IPS-NIHi11 (cell line): ENCODE measurements around the gene SEC24D.
"Not testable (repeated sequence)": the region's sequence is repeated elsewhere in the genome, so short reads cannot be mapped to it uniquely, and the experiment has no call there.

ENCODE experiments used
- DNase-seq: peaks from one replicate; pipeline ENCODE4 v3.0.0; 2012; ENCODE audit warnings: mixed read lengths, low spot score

SEC24D gene

GRCh38 chr4:118810991-118811764 is 24.7 kb downstream of the SEC24D start:
- DNase-seq: no peak

- DNase-seq: no peak
Measured at GRCh38 chr4:118807659-118808058, 28.3 kb downstream of the SEC24D start.

DNA sequence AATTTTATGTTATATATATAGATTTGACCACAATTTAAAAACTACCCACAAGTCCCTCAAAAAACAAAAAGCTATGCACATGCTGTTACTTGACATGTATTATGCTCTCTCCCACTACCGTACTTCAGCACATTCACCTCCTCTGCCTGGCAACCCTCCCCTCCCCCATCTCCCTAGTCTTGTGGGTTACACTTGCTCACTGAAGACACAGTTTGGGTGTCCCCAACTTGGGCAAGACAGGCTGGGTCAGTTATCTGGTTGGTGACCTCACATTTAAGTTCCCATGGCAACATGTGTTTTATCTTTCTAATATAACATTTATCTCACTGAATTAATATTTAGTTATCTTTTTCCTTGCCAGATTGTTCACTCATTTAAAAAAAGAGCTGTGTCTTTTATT is 32.7 kb downstream of the SEC24D start:
- DNase-seq: no peak

DNA sequence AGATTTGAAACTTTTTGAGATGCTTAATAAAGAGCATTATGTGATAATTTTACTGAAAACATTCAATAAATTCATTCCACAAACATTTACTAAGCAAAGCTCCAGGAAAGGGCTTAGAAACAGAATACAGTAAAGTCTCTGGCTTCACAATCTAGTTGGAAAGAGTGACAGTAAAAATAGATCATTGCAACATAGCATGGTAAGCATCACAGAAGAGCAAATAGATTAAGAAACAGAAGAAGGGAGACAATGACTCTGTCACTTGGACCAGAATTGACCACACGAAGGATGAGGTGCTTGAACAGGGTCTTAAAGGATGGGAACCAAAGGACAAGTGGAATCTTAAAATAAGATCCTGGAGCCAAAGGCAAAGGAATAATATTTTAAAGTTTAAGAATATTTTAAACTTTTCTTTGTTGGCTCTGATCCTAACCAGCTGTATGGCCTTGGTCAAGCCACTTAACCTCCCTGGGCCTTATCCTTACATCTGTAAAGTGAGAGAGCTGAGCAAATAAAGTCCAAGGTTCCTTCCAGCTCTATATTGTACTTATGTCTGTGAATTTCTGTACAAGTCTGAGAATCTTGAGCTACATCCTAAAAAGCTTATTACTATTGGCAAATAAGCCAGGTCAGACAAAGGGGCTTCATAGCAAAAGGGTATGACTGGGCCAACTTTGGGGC is 33.9 kb downstream of the SEC24D start:
- no peak for DNase-seq

GRCh38 chr4:118799231-118799942 is 36.5 kb downstream of the SEC24D start:
- no peak for DNase-seq

DNA sequence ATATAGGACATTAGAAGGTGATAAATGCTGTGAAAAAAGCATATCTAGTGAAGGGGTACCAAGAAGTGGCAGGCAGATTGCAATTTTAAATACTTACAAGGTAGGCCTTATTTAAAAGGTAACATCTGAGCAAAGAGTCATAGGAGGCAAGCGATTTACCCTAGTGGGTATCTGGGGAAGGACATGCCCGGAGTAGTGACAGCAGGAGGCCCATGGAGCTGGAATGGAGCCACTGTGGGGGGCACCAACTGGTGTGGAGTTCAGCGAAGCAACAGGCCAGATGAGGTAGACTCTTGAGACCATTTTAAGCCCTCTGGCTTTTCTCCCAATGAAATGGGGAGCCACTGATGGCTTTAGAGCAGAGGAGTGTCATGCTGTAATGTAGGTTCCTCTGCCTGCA is 37.3 kb downstream of the SEC24D start:
- peak; percentile 35 for DNase-seq

- no peak for DNase-seq
Measured at GRCh38 chr4:118797558-118798142, 38.3 kb downstream of the SEC24D start.

- DNase-seq: not testable (repeated sequence)
Measured at GRCh38 chr4:118791690-118792446, 44.1 kb downstream of the SEC24D start.

DNA sequence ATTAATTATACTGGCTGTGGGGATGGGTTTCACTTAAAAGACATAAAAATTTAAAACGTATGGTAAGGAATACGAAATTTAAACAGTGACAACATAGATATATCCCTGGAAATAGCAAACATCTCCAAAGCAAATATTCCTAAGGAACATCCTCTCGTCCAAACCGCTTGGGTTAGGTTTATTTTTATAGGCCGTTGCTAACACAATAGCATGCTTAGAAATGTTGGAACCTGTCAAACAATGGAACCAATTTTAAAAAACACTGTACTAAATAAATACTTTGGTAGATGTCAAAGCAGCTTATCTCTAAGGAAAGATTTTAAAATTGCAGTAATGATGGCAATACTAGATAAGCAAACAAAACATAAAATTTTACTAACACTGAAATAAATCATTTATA is 45.4 kb downstream of the SEC24D start:
- DNase-seq: no peak

- DNase-seq: no peak
Measured at GRCh38 chr4:118788911-118789310, 47.0 kb downstream of the SEC24D start.

DNA sequence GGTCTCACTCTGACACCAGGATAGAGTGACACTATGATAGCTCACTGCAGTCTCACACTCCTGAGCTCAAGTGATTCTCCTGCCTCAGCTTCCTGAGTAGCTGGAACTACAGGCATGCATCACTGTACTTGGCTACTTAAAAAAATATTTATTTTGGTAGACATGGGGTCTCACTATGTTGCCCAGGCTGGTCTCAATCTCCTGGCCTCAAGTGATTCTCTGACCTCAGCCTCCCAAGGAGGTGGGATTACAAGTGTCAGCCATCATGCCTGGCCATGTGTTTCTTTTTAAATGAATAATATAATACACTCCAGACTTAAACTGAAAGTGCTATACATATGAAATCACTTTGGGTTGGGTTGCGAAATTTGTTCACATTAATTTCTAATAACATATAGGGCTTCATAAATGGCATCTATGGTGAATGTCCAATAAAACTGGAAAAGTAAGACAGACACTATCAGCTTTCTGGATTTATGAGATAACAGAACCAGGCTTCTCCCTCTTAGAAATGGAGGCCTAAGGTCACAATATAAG is 48.0 kb downstream of the SEC24D start:
- no peak for DNase-seq

- no peak for DNase-seq
Measured at GRCh38 chr4:118784776-118785175, 51.1 kb downstream of the SEC24D start.

GRCh38 chr4:118783887-118784286 is 52.0 kb downstream of the SEC24D start:
- DNase-seq: no peak

- not testable (repeated sequence) for DNase-seq
Measured at GRCh38 chr4:118782886-118783285, 53.0 kb downstream of the SEC24D start.

DNA sequence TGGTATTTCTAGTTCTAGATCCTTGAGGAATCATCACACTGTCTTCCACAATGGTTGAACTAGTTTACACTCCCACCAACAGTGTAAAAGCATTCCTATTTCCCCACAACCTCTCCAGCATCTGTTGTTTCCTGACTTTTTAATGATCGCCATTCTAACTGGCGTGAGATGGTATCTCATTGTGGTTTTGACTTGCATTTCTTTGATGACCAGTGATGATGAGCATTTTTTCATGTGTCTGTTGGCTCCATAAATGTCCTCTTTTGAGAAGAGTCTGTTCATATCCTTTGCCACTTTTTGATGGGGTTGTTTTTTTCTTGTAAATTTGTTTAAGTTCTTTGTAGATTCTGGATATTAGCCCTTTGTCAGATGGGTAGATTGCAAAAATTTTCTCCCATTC is 58.3 kb downstream of the SEC24D start:
- not testable (repeated sequence) for DNase-seq

DNA sequence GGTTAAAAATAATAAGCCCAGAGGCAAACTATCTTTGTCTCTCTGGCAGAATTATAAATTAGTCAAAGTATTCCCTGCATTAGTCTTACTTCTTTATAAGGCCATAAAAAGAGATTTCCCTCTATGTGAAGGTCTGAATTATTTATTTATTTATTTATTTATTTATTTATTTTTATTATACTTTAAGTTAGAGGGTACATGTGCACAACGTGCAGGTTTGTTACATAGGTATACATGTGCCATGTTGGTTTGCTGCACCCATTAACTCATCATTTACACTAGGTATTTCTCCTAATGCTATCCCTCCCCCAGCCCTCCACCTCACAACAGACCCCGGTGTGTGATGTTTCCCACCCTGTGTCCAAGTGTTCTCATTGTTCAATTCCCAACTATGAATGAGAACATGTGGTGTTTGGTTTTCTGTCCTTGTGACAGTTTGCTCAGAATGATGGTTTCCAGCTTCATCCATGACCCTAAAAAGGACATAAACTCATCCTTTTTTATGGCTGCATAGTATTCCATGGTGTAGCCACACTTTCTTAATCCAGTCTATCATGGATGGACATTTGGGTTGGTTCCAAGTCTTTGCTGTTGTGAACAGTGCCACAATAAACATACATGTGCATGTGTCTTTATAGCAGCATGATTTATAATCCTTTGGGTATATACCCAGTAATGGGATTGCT is 58.8 kb downstream of the SEC24D start:
- not testable (repeated sequence) for DNase-seq

GRCh38 chr4:118776157-118776954 is 59.6 kb downstream of the SEC24D start:
- no peak for DNase-seq

DNA sequence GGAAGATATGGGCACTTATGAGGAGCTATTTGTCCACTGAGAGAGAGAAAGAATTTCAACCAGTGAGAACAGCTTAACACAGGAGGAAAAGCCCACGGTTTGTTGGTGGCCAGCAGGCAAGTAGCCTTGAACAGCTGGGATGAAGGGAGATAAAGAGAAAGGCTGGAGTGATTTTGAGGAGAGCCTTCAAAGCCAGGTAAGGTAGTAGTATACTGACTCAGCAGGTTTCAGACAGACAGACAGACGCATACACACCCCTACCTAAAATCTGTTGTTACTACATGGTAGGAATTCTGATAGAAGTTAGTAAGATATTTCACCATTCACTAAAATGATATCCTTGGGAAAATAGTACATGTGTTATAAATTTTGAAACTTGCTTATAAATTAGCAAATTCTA is 60.5 kb downstream of the SEC24D start:
- DNase-seq: no peak

- DNase-seq: no peak
Measured at GRCh38 chr4:118774989-118775388, 60.9 kb downstream of the SEC24D start.

GRCh38 chr4:118774321-118774720 is 61.6 kb downstream of the SEC24D start:
- no peak for DNase-seq
